SK-N-SH (cell line): ENCODE measurements around the gene FBXO27. TPM values are rescaled to one million over a fixed set of nuclear protein-coding genes. Genes with fewer than 3 reads are reported as not detected.

Experiments used
- CTCF ChIA-PET: fragments of 300-600, 350-600 bp; formaldehyde crosslinking; extraction: SDS; loops from one replicate; lab custom pipeline; 2021; lab: Yijun Ruan, JAX
- POLR2A ChIA-PET: fragments of 350-600 bp; sonication (Branson Sonifier 250); formaldehyde crosslinking; extraction: SDS; loops from one replicate; lab custom pipeline; 2020; ENCODE audit warnings: antibody characterized with exemption, inconsistent platforms; lab: Yijun Ruan, JAX
- DNase-seq: peaks from one replicate; pipeline ENCODE4 v3.0.0; 2012
- H2AFZ ChIP-seq: fragments of 200-600 bp; sonication (generic); 2 replicates; pipeline ENCODE4 v1.8.1; 2016; ENCODE audit warnings: antibody characterized with exemption, mild to moderate bottlenecking, low read depth
- H3F3A ChIP-seq: fragments of 200-600 bp; sonication (generic); replicated peaks from 2 replicates; pipeline ENCODE3; 2016; ENCODE audit warnings: antibody characterized with exemption, mild to moderate bottlenecking; ENCODE audit not compliant: insufficient read depth
- H3K27ac ChIP-seq, 2 experiments: fragments of 200-500 bp in 1 of 2; fragments of 200-600 bp in 1 of 2; sonication (Bioruptor generic) in 1 of 2; sonication (generic), shearing (Covaris generic) in 1 of 2; 2 replicates each; pipeline versions ENCODE4 v1.5.1 to v1.6.1; 2014 to 2016; ENCODE audit warnings: low read depth in 2 of 2, inconsistent platforms in 1 of 2, low read length in 1 of 2, mild to moderate bottlenecking in 1 of 2, mixed read lengths in 1 of 2
- H3K27me3 ChIP-seq: fragments of 200-600 bp; sonication (generic), shearing (Covaris generic); 2 replicates; pipeline ENCODE4 v1.6.1; 2016; ENCODE audit warnings: mixed run types; ENCODE audit not compliant: insufficient read depth
- H3K36me3 ChIP-seq, 2 experiments: fragments of 200-500 bp in 1 of 2; fragments of 200-600 bp in 1 of 2; sonication (Bioruptor generic) in 1 of 2; sonication (generic) in 1 of 2; replicated peaks in 1 of 2; 2 replicates each; pipeline versions ENCODE3 to v1.5.1; 2014 to 2016; ENCODE audit warnings: low read length in 1 of 2, mild to moderate bottlenecking in 1 of 2; ENCODE audit not compliant: insufficient read depth in 2 of 2, control insufficient read depth in 1 of 2
- H3K4me1 ChIP-seq, 2 experiments: fragments of 200-500 bp in 1 of 2; fragments of 200-600 bp in 1 of 2; sonication (Bioruptor generic) in 1 of 2; sonication (generic), shearing (Covaris generic) in 1 of 2; 2 replicates each; pipeline versions ENCODE4 v1.5.1 to v1.6.1; 2014 to 2016; ENCODE audit warnings: low read depth in 1 of 2, low read length in 1 of 2, mixed run types in 1 of 2; ENCODE audit not compliant: insufficient read depth in 2 of 2, control insufficient read depth in 1 of 2
- H3K4me2 ChIP-seq: fragments of 200-600 bp; sonication (generic), shearing (Covaris generic); 2 replicates; pipeline ENCODE4 v1.6.1; 2017; ENCODE audit warnings: mixed run types
- H3K4me3 ChIP-seq, 2 experiments: fragments of 200-500 bp in 1 of 2; fragments of 200-600 bp in 1 of 2; sonication (Bioruptor generic) in 1 of 2; sonication (generic), shearing (Covaris generic) in 1 of 2; 2 replicates each; pipeline versions ENCODE4 v1.5.1 to v1.8.1; 2014 to 2016; ENCODE audit warnings: low read depth in 2 of 2, inconsistent platforms in 1 of 2, low read length in 1 of 2, mild to moderate bottlenecking in 1 of 2, mixed read lengths in 1 of 2, moderate library complexity in 1 of 2
- H3K79me2 ChIP-seq: fragments of 200-600 bp; sonication (generic); 2 replicates; pipeline ENCODE4 v1.8.1; 2017; ENCODE audit warnings: mild to moderate bottlenecking; ENCODE audit not compliant: insufficient read depth
- H3K9ac ChIP-seq: fragments of 200-600 bp; sonication (generic); 2 replicates; pipeline ENCODE4 v1.6.1; 2017; ENCODE audit warnings: mixed run types
- H3K9me2 ChIP-seq: fragments of 200-600 bp; sonication (generic); 2 replicates; pipeline ENCODE4 v1.6.1; 2017; ENCODE audit warnings: mixed run types
- H3K9me3 ChIP-seq: fragments of 200-600 bp; sonication (generic); 2 replicates; pipeline ENCODE4 v1.6.1; 2017; ENCODE audit warnings: mixed run types, mild to moderate bottlenecking, moderate library complexity
- H4K20me1 ChIP-seq: fragments of 200-600 bp; sonication (generic); 2 replicates; pipeline ENCODE4 v1.6.1; 2017; ENCODE audit warnings: mild to moderate bottlenecking, mixed run types; ENCODE audit not compliant: insufficient read depth
- CTCF ChIP-seq: fragments of 200-600 bp; sonication (generic); IDR thresholded peaks from 2 replicates; pipeline ENCODE4 v1.6.1; 2017; ENCODE audit warnings: antibody characterized with exemption, mild to moderate bottlenecking, moderate library complexity
- FOSL2 ChIP-seq: IDR thresholded peaks from 2 replicates; pipeline ENCODE4 v1.4.0; 2012; ENCODE audit warnings: low read depth, mild to moderate bottlenecking, moderate library complexity, borderline replicate concordance
- GABPA ChIP-seq: IDR thresholded peaks from 2 replicates; pipeline ENCODE4 v1.4.0; 2012; ENCODE audit warnings: low read depth, mild to moderate bottlenecking
- GATA2 ChIP-seq: sonication (generic); formaldehyde crosslinking; IDR thresholded peaks from 2 replicates; pipeline ENCODE4 v1.5.0; 2020; ENCODE audit warnings: mild to moderate bottlenecking, missing genetic modification reagents
- JUND ChIP-seq: IDR thresholded peaks from 2 replicates; pipeline ENCODE4 v1.4.0; 2012
- MEF2A ChIP-seq: IDR thresholded peaks from 2 replicates; pipeline ENCODE4 v1.4.0; 2012; ENCODE audit warnings: low read depth, borderline replicate concordance
- NRF1 ChIP-seq: IDR thresholded peaks from 2 replicates; pipeline ENCODE4 v1.6.1; 2012; ENCODE audit warnings: low read depth, mild to moderate bottlenecking, low read length
- RCOR1 ChIP-seq: fragments of 150-350 bp; IDR thresholded peaks from 2 replicates; pipeline ENCODE4 v1.6.1; 2017; ENCODE audit warnings: antibody characterized with exemption, low read length
- RFX5 ChIP-seq: IDR thresholded peaks from 2 replicates; pipeline ENCODE4 v1.6.1; 2012; ENCODE audit warnings: mild to moderate bottlenecking, improper control_type of control experiment, low read length
- TEAD4 ChIP-seq: IDR thresholded peaks from 2 replicates; pipeline ENCODE4 v1.4.0; 2012; ENCODE audit warnings: mild to moderate bottlenecking, borderline replicate concordance; ENCODE audit not compliant: insufficient read depth
- YY1 ChIP-seq: IDR thresholded peaks from 2 replicates; pipeline ENCODE4 v1.4.0; 2012; ENCODE audit warnings: low read depth, mild to moderate bottlenecking
- WGBS: methylation state at CpG from one replicate; pipeline ENCODE4 v1.1.6; 2017; ENCODE audit warnings: low lambda C conversion rate; 5-methylcytosine and 5-hydroxymethylcytosine counted together
- polyA plus RNA-seq, 3 experiments: library from polyadenylated mRNA; depleted of rRNA; stranded (reverse); fragments of >200 nt; gene quantifications; 2 replicates each; pipeline ENCODE4 v1.2.3, GENCODE V29; 2012
- TF ChIP-seq, protein P1 (sequence below): IDR thresholded peaks from 2 replicates; pipeline ENCODE4 v1.4.0; 2012; ENCODE audit warnings: low read depth
- TF ChIP-seq, protein P2 (sequence below): IDR thresholded peaks from 2 replicates; pipeline ENCODE4 v1.4.0; 2012; ENCODE audit warnings: low read depth, borderline replicate concordance
- TF ChIP-seq, protein P3 (sequence below): IDR thresholded peaks from 2 replicates; pipeline ENCODE4 v1.6.1; 2012; ENCODE audit warnings: mild to moderate bottlenecking, low read depth, low read length, moderate library complexity
- TF ChIP-seq, protein P4 (sequence below): IDR thresholded peaks from 2 replicates; pipeline ENCODE4 v1.4.0; 2012; ENCODE audit warnings: low read depth, borderline replicate concordance

FBXO27 gene
- polyA plus RNA-seq, 1 of the 3 experiments (the other 2 are of a cell fraction), result 5.8 TPM

DNA sequence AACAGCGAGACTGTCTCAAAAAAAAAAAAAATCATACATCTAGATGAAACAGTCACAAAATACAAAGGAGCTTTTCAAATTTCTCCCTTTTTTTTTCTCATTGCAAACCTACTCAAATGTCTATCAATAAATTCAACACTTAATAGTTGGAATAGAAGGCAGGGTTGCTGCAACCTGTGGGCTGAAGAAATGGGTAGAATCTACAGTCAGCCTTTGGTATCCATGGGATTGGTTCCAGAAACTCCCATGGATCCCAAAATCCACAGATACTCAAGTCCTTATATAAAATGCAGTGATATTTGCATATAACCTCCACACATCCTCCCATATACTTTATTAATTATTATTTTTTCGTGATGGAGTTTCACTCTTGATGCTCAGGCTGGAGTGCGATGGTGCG lies 14.7 kb downstream of the FBXO27 start:
- H3K4me3 ChIP-seq, result no peak overlapping the region
- no peak overlapping the region for H3K27ac ChIP-seq
- H3K4me1 ChIP-seq, result no peaks in the 10 kb centered on the region
- no peaks in the 10 kb centered on the region for H3K9me3 ChIP-seq
- no peaks in the 10 kb centered on the region for H3K27me3 ChIP-seq
- no peaks in the 10 kb centered on the region for H3F3A ChIP-seq
- no peak for DNase-seq
- ChIA-PET POLR2A (no interaction called here), CTCF (no interaction called here)
- 73% methylated on average over 4 of the region's 4 CpGs for WGBS
- no peaks in the 10 kb centered on the region for H3K79me2 ChIP-seq
- no peaks in the 10 kb centered on the region for H4K20me1 ChIP-seq
- H3K9me2 ChIP-seq, result no peaks in the 10 kb centered on the region
- H3K9ac ChIP-seq, result no peak overlapping the region
- no peaks in the 10 kb centered on the region for H3K36me3 ChIP-seq
- H3K4me2 ChIP-seq, result no peak overlapping the region
- no peak overlapping the region for H2AFZ ChIP-seq
- TF ChIP-seq YY1 (no peak), CTCF (no peak), GABPA (no peak), MEF2A (no peak), GATA2 (CRISPR knock-in tag) (no peak), FOSL2 (no peak), JUND (no peak), RFX5 (no peak), TEAD4 (no peak), RCOR1 (no peak), NRF1 (no peak)
- TF ChIP-seq, protein P1, sequence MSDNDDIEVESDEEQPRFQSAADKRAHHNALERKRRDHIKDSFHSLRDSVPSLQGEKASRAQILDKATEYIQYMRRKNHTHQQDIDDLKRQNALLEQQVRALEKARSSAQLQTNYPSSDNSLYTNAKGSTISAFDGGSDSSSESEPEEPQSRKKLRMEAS, result no peak
- TF ChIP-seq, protein P2, sequence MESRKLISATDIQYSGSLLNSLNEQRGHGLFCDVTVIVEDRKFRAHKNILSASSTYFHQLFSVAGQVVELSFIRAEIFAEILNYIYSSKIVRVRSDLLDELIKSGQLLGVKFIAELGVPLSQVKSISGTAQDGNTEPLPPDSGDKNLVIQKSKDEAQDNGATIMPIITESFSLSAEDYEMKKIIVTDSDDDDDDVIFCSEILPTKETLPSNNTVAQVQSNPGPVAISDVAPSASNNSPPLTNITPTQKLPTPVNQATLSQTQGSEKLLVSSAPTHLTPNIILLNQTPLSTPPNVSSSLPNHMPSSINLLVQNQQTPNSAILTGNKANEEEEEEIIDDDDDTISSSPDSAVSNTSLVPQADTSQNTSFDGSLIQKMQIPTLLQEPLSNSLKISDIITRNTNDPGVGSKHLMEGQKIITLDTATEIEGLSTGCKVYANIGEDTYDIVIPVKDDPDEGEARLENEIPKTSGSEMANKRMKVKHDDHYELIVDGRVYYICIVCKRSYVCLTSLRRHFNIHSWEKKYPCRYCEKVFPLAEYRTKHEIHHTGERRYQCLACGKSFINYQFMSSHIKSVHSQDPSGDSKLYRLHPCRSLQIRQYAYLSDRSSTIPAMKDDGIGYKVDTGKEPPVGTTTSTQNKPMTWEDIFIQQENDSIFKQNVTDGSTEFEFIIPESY, result no peak
- TF ChIP-seq, protein P3, sequence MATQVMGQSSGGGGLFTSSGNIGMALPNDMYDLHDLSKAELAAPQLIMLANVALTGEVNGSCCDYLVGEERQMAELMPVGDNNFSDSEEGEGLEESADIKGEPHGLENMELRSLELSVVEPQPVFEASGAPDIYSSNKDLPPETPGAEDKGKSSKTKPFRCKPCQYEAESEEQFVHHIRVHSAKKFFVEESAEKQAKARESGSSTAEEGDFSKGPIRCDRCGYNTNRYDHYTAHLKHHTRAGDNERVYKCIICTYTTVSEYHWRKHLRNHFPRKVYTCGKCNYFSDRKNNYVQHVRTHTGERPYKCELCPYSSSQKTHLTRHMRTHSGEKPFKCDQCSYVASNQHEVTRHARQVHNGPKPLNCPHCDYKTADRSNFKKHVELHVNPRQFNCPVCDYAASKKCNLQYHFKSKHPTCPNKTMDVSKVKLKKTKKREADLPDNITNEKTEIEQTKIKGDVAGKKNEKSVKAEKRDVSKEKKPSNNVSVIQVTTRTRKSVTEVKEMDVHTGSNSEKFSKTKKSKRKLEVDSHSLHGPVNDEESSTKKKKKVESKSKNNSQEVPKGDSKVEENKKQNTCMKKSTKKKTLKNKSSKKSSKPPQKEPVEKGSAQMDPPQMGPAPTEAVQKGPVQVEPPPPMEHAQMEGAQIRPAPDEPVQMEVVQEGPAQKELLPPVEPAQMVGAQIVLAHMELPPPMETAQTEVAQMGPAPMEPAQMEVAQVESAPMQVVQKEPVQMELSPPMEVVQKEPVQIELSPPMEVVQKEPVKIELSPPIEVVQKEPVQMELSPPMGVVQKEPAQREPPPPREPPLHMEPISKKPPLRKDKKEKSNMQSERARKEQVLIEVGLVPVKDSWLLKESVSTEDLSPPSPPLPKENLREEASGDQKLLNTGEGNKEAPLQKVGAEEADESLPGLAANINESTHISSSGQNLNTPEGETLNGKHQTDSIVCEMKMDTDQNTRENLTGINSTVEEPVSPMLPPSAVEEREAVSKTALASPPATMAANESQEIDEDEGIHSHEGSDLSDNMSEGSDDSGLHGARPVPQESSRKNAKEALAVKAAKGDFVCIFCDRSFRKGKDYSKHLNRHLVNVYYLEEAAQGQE, result no peak
- TF ChIP-seq, protein P4, sequence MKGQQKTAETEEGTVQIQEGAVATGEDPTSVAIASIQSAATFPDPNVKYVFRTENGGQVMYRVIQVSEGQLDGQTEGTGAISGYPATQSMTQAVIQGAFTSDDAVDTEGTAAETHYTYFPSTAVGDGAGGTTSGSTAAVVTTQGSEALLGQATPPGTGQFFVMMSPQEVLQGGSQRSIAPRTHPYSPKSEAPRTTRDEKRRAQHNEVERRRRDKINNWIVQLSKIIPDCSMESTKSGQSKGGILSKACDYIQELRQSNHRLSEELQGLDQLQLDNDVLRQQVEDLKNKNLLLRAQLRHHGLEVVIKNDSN, result no peak
